Retina (tissue), 1 donor: ENCODE measurements around the gene APLF.
"Not testable (repeated sequence)": the region's sequence is repeated elsewhere in the genome, so short reads cannot be mapped to it uniquely, and the experiment has no call there.

Source experiments
- DNase-seq: peaks from one replicate; pipeline ENCODE4 v3.0.0-alpha.2; 2016

The APLF gene

GRCh38 chr2:68482296-68482820, 15.0 kb downstream of the APLF start:
- DNase-seq = no peak

GRCh38 chr2:68483011-68483410, 15.6 kb downstream of the APLF start:
- no peak for DNase-seq

- no peak for DNase-seq
Observed at GRCh38 chr2:68487773-68488355, 20.5 kb downstream of the APLF start.

- DNase-seq = not testable (repeated sequence)
Observed at GRCh38 chr2:68488605-68489004, 21.2 kb downstream of the APLF start.

GRCh38 chr2:68489282-68489681, 21.9 kb downstream of the APLF start:
- DNase-seq = no peak

- DNase-seq = no peak
Observed at GRCh38 chr2:68491582-68491981, 24.2 kb downstream of the APLF start.

GRCh38 chr2:68499133-68499532, 31.7 kb downstream of the APLF start:
- DNase-seq = no peak

- no peak for DNase-seq
Observed at GRCh38 chr2:68500649-68501048, 33.3 kb downstream of the APLF start.

GRCh38 chr2:68501768-68502167, 34.4 kb downstream of the APLF start:
- DNase-seq = no peak

- DNase-seq = no peak
Observed at GRCh38 chr2:68505603-68506159, 38.3 kb downstream of the APLF start.

GRCh38 chr2:68506170-68506569, 38.8 kb downstream of the APLF start:
- no peak for DNase-seq

GRCh38 chr2:68512326-68512725, 44.9 kb downstream of the APLF start:
- DNase-seq = no peak

GRCh38 chr2:68512966-68513365, 45.6 kb downstream of the APLF start:
- no peak for DNase-seq

- DNase-seq = no peak
Observed at GRCh38 chr2:68514316-68514929, 47.0 kb downstream of the APLF start.

- DNase-seq = no peak
Observed at GRCh38 chr2:68516051-68516955, 48.9 kb downstream of the APLF start.

GRCh38 chr2:68519236-68519635, 51.9 kb downstream of the APLF start:
- no peak for DNase-seq

GRCh38 chr2:68521037-68521436, 53.7 kb downstream of the APLF start:
- no peak for DNase-seq

- DNase-seq = not testable (repeated sequence)
Observed at GRCh38 chr2:68526943-68527342, 59.6 kb downstream of the APLF start.

- not testable (repeated sequence) for DNase-seq
Observed at GRCh38 chr2:68527343-68528081, 60.1 kb downstream of the APLF start.

GRCh38 chr2:68529156-68529555, 61.8 kb downstream of the APLF start:
- not testable (repeated sequence) for DNase-seq

GRCh38 chr2:68529651-68530050, 62.3 kb downstream of the APLF start:
- DNase-seq = not testable (repeated sequence)

GRCh38 chr2:68536000-68536399, 68.6 kb downstream of the APLF start:
- DNase-seq = no peak

GRCh38 chr2:68537011-68537410, 69.6 kb downstream of the APLF start:
- DNase-seq = no peak
